Loucy (cell line): ENCODE measurements around the gene INPP4B.

ENCODE experiments used
- H2AFZ ChIP-seq: fragments of 200-600 bp; sonication (generic); 2 replicates; pipeline ENCODE4 v1.6.0; 2016; ENCODE audit warnings: antibody characterized with exemption, mild to moderate bottlenecking, low read length, moderate library complexity
- H3F3A ChIP-seq: fragments of 200-600 bp; 2 replicates; pipeline ENCODE4 v1.6.0; 2016; ENCODE audit warnings: antibody characterized with exemption, low read depth, mild to moderate bottlenecking
- H3K27me3 ChIP-seq: fragments of 200-600 bp; sonication (generic); 2 replicates; pipeline ENCODE4 v1.6.1; 2014; ENCODE audit warnings: low read length, mild to moderate bottlenecking; ENCODE audit not compliant: insufficient read depth, poor library complexity, severe bottlenecking
- H3K36me3 ChIP-seq: fragments of 200-600 bp; sonication (generic); 2 replicates; pipeline ENCODE4 v1.6.1; 2016; ENCODE audit warnings: low read length; ENCODE audit not compliant: insufficient read depth
- H3K4me1 ChIP-seq: fragments of 200-600 bp; sonication (generic); 2 replicates; pipeline ENCODE4 v1.5.1; 2014; ENCODE audit warnings: low read length, mild to moderate bottlenecking; ENCODE audit not compliant: insufficient read depth, poor library complexity, severe bottlenecking
- H3K4me2 ChIP-seq: fragments of 200-600 bp; sonication (generic); 2 replicates; pipeline ENCODE4 v1.6.0; 2014; ENCODE audit warnings: antibody characterized with exemption, low read length, low read depth, mild to moderate bottlenecking; ENCODE audit not compliant: poor library complexity, severe bottlenecking
- H3K4me3 ChIP-seq: fragments of 200-600 bp; sonication (generic); 2 replicates; pipeline ENCODE4 v1.5.1; 2014; ENCODE audit warnings: low read length, mild to moderate bottlenecking, mixed read lengths; ENCODE audit not compliant: poor library complexity, severe bottlenecking
- H3K79me2 ChIP-seq: fragments of 200-600 bp; sonication (generic); 2 replicates; pipeline ENCODE4 v1.6.1; 2014; ENCODE audit warnings: low read length; ENCODE audit not compliant: insufficient read depth
- H3K9ac ChIP-seq: fragments of 200-600 bp; sonication (generic); 2 replicates; pipeline ENCODE4 v1.6.0; 2014; ENCODE audit warnings: mild to moderate bottlenecking, low read depth, low read length, moderate library complexity; ENCODE audit not compliant: poor library complexity, severe bottlenecking
- H3K9me2 ChIP-seq: fragments of 200-600 bp; sonication (generic); replicated peaks from 2 replicates; pipeline ENCODE4 v1.6.1; 2016; ENCODE audit warnings: low read depth, low read length, mixed read lengths
- H3K9me3 ChIP-seq: fragments of 200-600 bp; sonication (generic); 2 replicates; pipeline ENCODE4 v1.6.1; 2014; ENCODE audit warnings: mild to moderate bottlenecking, antibody characterized with exemption, low read length, low read depth; ENCODE audit not compliant: insufficient read depth
- H4K20me1 ChIP-seq: fragments of 200-600 bp; sonication (generic); 2 replicates; pipeline ENCODE4 v1.6.0; 2014; ENCODE audit warnings: antibody characterized with exemption, low read length, mild to moderate bottlenecking; ENCODE audit not compliant: insufficient read depth, poor library complexity, severe bottlenecking
- EZH2phosphoT487 ChIP-seq: fragments of 200-600 bp; IDR thresholded peaks from 2 replicates; pipeline ENCODE4 v1.6.1; 2018; ENCODE audit warnings: antibody characterized with exemption, mild to moderate bottlenecking, moderate library complexity, borderline replicate concordance
- TF ChIP-seq, protein P1 (sequence below): fragments of 200-600 bp; sonication (generic); conservative IDR thresholded peaks from 2 replicates; pipeline ENCODE4 v1.5.1; 2014; ENCODE audit warnings: mild to moderate bottlenecking, antibody characterized with exemption, low read length

INPP4B gene

GRCh38 chr4:142030010-142030409 lies 816.1 kb downstream of the INPP4B start:
- no peaks in the 10 kb centered on the region for H4K20me1 ChIP-seq
- TF ChIP-seq, protein P1, sequence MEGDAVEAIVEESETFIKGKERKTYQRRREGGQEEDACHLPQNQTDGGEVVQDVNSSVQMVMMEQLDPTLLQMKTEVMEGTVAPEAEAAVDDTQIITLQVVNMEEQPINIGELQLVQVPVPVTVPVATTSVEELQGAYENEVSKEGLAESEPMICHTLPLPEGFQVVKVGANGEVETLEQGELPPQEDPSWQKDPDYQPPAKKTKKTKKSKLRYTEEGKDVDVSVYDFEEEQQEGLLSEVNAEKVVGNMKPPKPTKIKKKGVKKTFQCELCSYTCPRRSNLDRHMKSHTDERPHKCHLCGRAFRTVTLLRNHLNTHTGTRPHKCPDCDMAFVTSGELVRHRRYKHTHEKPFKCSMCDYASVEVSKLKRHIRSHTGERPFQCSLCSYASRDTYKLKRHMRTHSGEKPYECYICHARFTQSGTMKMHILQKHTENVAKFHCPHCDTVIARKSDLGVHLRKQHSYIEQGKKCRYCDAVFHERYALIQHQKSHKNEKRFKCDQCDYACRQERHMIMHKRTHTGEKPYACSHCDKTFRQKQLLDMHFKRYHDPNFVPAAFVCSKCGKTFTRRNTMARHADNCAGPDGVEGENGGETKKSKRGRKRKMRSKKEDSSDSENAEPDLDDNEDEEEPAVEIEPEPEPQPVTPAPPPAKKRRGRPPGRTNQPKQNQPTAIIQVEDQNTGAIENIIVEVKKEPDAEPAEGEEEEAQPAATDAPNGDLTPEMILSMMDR: no peak
- TF ChIP-seq EZH2phosphoT487: no peak
- no peak overlapping the region for H3K4me3 ChIP-seq
- no peaks in the 10 kb centered on the region for H3K9me2 ChIP-seq
- no peaks in the 10 kb centered on the region for H3K79me2 ChIP-seq
- H3F3A ChIP-seq: no peaks in the 10 kb centered on the region
- H2AFZ ChIP-seq: no peak overlapping the region
- no peak overlapping the region for H3K4me2 ChIP-seq
- no peak overlapping the region for H3K9ac ChIP-seq
- H3K27me3 ChIP-seq: no peaks in the 10 kb centered on the region
- peaks cover 13% of the 10 kb centered on the region; the same call in 1 of the 2 replicates for H3K36me3 ChIP-seq
- no peaks in the 10 kb centered on the region for H3K4me1 ChIP-seq
- H3K9me3 ChIP-seq: no peaks in the 10 kb centered on the region

DNA sequence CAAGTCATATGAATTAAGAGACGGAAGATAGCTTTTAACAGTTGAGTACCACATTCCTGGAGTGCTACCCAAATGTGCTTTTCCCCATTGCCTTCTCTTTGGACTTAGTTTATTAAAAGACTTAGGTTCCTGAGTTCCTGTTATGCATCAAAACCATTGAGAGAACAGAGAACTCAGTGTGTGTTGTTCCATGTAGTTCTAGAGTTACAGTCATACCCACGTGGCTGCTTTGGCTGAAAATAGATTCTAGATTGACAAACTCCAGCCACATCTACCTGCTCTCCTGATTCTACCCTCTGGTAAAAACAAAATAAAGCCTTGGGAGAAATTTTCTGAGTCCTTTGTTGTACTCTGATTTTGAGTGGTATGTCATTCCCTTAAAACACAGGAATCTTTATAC lies 824.3 kb downstream of the INPP4B start:
- Histone ChIP-seq H3K79me2 (no peaks in the 10 kb centered on the region), H3K4me1 (no peaks in the 10 kb centered on the region), H2AFZ (no peak overlapping the region), H3F3A (no peaks in the 10 kb centered on the region), H3K9ac (no peak overlapping the region), H3K36me3 (no peaks in the 10 kb centered on the region), H3K27me3 (no peaks in the 10 kb centered on the region), H4K20me1 (no peaks in the 10 kb centered on the region), H3K4me2 (no peak overlapping the region), H3K9me3 (no peaks in the 10 kb centered on the region), H3K9me2 (no peaks in the 10 kb centered on the region), H3K4me3 (no peak overlapping the region)
- TF ChIP-seq EZH2phosphoT487: no peak
- TF ChIP-seq, protein P1: no peak

DNA sequence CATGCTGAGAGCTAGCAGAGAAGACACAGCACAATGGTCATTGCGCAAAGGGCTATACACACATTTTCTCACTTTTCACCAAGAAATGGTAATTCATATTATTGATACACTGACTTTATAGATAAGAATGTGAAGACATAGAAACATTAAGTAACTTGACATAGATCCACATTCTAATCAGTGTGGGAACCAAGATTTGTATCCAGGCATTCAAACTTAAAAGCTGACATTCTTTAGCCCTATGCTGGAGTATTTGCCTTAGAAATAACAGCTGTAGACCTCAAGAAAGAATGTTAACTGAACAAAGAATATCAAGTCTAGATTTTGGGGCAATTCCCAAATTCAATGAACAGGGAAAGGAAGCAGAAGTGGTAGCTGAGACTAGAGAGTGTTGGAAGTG lies 824.9 kb downstream of the INPP4B start:
- no peaks in the 10 kb centered on the region for H3K9me2 ChIP-seq
- H4K20me1 ChIP-seq: no peaks in the 10 kb centered on the region
- no peak overlapping the region for H3K4me3 ChIP-seq
- no peak overlapping the region for H2AFZ ChIP-seq
- H3K79me2 ChIP-seq: no peaks in the 10 kb centered on the region
- H3F3A ChIP-seq: no peaks in the 10 kb centered on the region
- no peaks in the 10 kb centered on the region for H3K27me3 ChIP-seq
- no peaks in the 10 kb centered on the region for H3K4me1 ChIP-seq
- H3K9me3 ChIP-seq: no peaks in the 10 kb centered on the region
- no peak overlapping the region for H3K4me2 ChIP-seq
- H3K36me3 ChIP-seq: no peaks in the 10 kb centered on the region
- TF ChIP-seq, protein P1: no peak
- TF ChIP-seq EZH2phosphoT487: no peak
- H3K9ac ChIP-seq: no peak overlapping the region
